K562 treated with DMSO at 1 percent for 12 hours (cell line): Measurements from ENCODE around the gene PSPH. TPM values are rescaled to one million over a fixed set of nuclear protein-coding genes. Genes with fewer than 3 reads are reported as not detected.

ENCODE experiments used
- total RNA-seq: library from RNA; unstranded; fragments of 300-600 nt; gene quantifications from 2 replicates; pipeline ENCODE4 v1.2.3, GENCODE V29; 2022; ENCODE audit not compliant: insufficient read depth

The PSPH gene
- 20.4 and 41.4 TPM in 2 replicates for total RNA-seq

DNA sequence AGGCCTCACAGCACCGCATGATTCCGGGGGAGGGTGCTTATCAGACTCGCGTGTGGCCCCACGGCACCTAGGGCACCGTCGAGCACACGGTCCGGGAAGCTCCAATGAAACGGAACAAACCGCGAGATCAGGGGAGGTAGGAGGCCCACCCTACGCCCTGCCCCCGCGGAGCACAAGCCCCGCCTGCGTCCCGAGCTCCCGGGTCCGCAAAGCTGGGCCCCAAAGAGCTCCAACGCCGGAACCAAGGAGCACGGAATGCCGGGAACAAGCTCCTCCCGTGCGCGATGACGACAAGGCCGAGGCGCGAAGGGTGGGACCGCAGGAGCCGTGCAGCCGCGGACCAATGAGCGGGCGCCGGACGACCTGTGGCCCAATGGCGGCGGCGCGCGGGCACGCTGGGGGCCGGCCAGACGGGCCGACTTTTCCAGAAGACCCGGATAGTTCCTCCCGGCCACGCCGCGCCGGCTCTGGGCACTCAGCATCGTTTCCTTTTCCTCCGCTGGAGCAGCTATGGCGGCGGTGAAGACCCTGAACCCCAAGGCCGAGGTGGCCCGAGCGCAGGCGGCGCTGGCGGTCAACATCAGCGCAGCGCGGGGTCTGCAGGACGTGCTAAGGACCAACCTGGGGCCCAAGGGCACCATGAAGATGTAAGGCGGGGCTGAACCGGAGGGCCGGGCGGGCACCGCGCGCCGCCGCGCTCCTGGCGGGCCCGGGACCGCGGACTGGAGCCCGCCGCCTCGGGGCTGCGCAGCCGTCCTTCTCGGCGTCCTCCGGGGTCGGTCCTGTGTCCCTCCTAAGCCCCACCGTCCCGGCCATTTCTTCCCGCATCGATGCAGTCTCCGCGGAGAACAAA lies at the start of gene PSPH, which contains the start of gene CCT6A:
PSPH (minus strand) TSS at position 106 of the 853 bp plus-strand sequence. CDS start 30,232 bp downstream, outside the sequence.
CCT6A (plus strand) TSS at position 427 of the 853 bp plus-strand sequence; CDS start at position 511, 84 bp downstream.

DNA sequence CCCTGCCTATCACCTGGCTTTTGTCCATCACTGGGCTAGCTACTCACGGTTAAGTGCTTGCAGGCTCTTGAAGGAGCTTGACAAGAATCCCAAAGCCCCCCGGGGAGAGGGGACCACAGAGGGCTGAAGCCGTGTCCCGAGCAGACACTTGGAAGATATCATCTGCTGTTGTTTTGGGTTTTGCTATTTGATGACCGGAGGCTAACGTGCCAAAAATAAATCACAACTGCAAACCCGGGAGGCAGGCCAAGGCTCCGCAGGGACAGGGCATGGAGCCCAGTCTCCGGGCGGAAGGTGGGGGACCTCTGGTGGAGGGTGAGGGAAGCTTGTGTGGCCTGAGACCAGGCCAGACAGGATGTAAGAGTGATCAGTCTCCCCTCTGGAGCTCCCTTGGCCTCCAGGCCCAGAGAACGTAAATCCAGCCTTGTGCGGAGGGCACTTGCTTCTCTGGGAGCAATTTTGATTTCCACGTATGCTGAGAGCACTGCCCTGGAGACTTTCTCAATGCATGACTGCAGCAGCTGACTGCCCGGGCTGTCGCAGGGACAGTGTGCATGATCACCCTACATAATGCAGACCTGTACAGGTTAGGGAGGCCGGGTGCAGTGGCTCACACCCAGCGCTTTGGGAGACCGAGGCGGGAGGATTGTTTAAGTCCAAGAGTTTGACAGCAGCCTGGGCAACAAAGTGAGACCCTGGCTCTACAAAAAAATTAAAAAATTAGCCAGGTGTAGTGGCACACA lies 41.7 kb upstream of the PSPH start, which contains the start of gene PHKG1:
PHKG1 (minus strand) TSS at position 164 of the 743 bp plus-strand sequence. CDS start 4,011 bp downstream, outside the sequence.

GRCh38 chr7:56063882-56064625 lies 12.8 kb upstream of the PSPH start, which contains the start of gene SUMF2:
Gene SUMF2, plus strand, starts transcription at chr7:56064286. Its CDS starts 26 bp downstream, at chr7:56064312.

GRCh38 chr7:55964261-55965099 lies 86.8 kb downstream of the PSPH start, which contains the start of gene NIPSNAP2:
Gene NIPSNAP2, plus strand, starts transcription at chr7:55964585. Its CDS starts 25 bp downstream, at chr7:55964610.

Other genes with a start within 250 kb of the PSPH start
- 0.34 TPM in 1 of 2 replicates, not detected in the other for gene SEPTIN14, start 188.7 kb downstream of the PSPH start, total RNA-seq
- gene ZNF713, start 164.0 kb downstream of the PSPH start, total RNA-seq, result 0.27 and 1.6 TPM in 2 replicates
- gene MRPS17, start 99.6 kb downstream of the PSPH start, total RNA-seq, result 9.5 and 9.7 TPM in 2 replicates
- 26.0 and 57.8 TPM in 2 replicates for gene NIPSNAP2, start 86.9 kb downstream of the PSPH start, total RNA-seq
- 129 and 159 TPM in 2 replicates for gene CCT6A, start 321 bp upstream of the PSPH start, total RNA-seq
- gene SUMF2, start 12.8 kb upstream of the PSPH start, total RNA-seq, result 49.0 and 69.1 TPM in 2 replicates
- 4.8 TPM in 1 of 2 replicates, not detected in the other for gene PHKG1, start 41.5 kb upstream of the PSPH start, total RNA-seq
- gene CHCHD2, start 55.0 kb upstream of the PSPH start, total RNA-seq, result 831 and 1,113 TPM in 2 replicates
- not detected in 2 replicates for gene NUPR2, start 65.0 kb upstream of the PSPH start, total RNA-seq